Activated CD4-positive, alpha-beta T cell treated with anti-CD3 and anti-CD28 coated beads, Interleukin-2, Interleukin-4, amounts not matched to agents 100 ng/mL and 50 ng/mL, durations not matched to agents 16 hours and 8 hours (primary cell): ENCODE measurements around the gene MSI1.

ENCODE experiments used
- DNase-seq: peaks from one replicate; pipeline ENCODE4 v3.0.0-alpha.2; 2020; ENCODE audit warnings: low spot score

The MSI1 gene

GRCh38 chr12:120376934-120377572 is 8.1 kb upstream of the MSI1 start:
- DNase-seq = no peak

- DNase-seq = no peak
These were observed 7.5 kb upstream of the MSI1 start for GRCh38 chr12:120376416-120376815.

GRCh38 chr12:120376009-120376408 is 7.0 kb upstream of the MSI1 start:
- no peak for DNase-seq

- no peak for DNase-seq
These were observed 4.7 kb upstream of the MSI1 start for GRCh38 chr12:120373683-120374082.

- no peak for DNase-seq
These were observed 1.6 kb upstream of the MSI1 start for GRCh38 chr12:120370343-120371243.

GRCh38 chr12:120369603-120370342 is 809 bp upstream of the MSI1 start:
- DNase-seq = no peak

GRCh38 chr12:120367924-120368788 is 808 bp downstream of the MSI1 start:
- no peak for DNase-seq

- DNase-seq = no peak
These were observed 1.6 kb downstream of the MSI1 start for GRCh38 chr12:120367233-120367923.

GRCh38 chr12:120366845-120367232 is 2.1 kb downstream of the MSI1 start:
- no peak for DNase-seq

GRCh38 chr12:120366341-120366705 is 2.6 kb downstream of the MSI1 start:
- no peak for DNase-seq

- DNase-seq = no peak
These were observed 3.2 kb downstream of the MSI1 start for GRCh38 chr12:120365675-120366340.

GRCh38 chr12:120364487-120364886 is 4.5 kb downstream of the MSI1 start:
- no peak for DNase-seq

- no peak for DNase-seq
These were observed 5.6 kb downstream of the MSI1 start for GRCh38 chr12:120363274-120363855.

- no peak for DNase-seq
These were observed 6.3 kb downstream of the MSI1 start for GRCh38 chr12:120362516-120363273.

- no peak for DNase-seq
These were observed 7.3 kb downstream of the MSI1 start for GRCh38 chr12:120361506-120362208.

GRCh38 chr12:120359128-120359527 is 9.8 kb downstream of the MSI1 start:
- no peak for DNase-seq

GRCh38 chr12:120358412-120359100 is 10.4 kb downstream of the MSI1 start:
- DNase-seq = no peak

GRCh38 chr12:120357104-120357503 is 11.9 kb downstream of the MSI1 start:
- no peak for DNase-seq
